GM12892 (cell line): ENCODE results near the gene ANGPTL5.

Experiments
- DNase-seq: peaks from one replicate; pipeline ENCODE4 v3.0.0; 2011; ENCODE audit not compliant: insufficient read length
- FAIRE-seq: peaks from 2 replicates; lab custom pipeline; 2011; peaks lifted over from hg19 to GRCh38; lab: Jason Lieb, UNC
- POLR2A ChIP-seq: IDR thresholded peaks from 2 replicates; pipeline ENCODE4 v1.6.1; 2011; ENCODE audit warnings: low read depth, low read length, control low read depth
- POLR2AphosphoS5 ChIP-seq: IDR thresholded peaks from 2 replicates; pipeline ENCODE4 v1.6.1; 2011; ENCODE audit warnings: low read depth, low read length, control low read depth
- TAF1 ChIP-seq: IDR thresholded peaks from 2 replicates; pipeline ENCODE4 v1.6.1; 2011; ENCODE audit warnings: low read depth, mild to moderate bottlenecking, control low read depth, low read length, borderline replicate concordance

The ANGPTL5 gene

GRCh38 chr11:101917226-101917625 is 904 bp upstream of the ANGPTL5 start:
- FAIRE-seq (no peak), DNase-seq (no peak)
- TF ChIP-seq TAF1 (no peak), POLR2A (no peak), POLR2AphosphoS5 (no peak)

- DNase-seq: no peak
- peak; percentile 66 for FAIRE-seq
- TF ChIP-seq POLR2AphosphoS5 (no peak), TAF1 (no peak), POLR2A (no peak)
These were observed 481 bp downstream of the ANGPTL5 start for GRCh38 chr11:101915791-101916291.

DNA sequence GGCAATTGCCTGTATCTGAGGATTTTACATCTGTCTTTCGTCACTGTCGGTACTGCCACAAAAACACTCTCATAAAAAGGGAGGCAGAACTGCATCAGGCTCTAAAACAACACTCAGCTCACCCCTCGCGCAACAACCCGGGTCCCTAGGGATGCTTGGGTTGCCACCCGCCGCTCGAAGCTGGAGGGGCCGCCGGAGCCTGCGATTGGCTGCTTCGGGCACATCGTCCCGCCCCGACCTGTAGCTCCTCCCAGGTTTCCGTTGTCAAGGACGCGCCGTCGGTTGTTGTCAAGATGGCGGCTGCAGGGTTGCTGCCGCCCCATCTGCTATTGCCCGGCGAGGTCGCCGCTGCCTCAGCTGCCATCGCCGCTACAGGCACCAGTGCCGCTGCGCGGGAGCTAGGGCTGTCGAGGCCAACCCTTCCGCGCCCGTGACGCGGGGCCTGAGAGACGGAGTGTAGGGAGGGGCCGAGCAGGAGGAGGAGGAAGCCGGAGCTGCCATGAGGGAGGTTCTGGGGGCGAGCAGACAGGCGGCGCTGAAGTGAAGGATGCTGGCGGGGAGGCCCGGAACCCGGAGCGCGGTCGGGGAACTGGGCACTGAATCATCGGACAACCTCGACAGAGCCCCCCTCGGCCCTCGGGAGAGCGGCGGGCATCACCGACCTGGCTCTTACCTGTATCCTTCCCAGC is 1.4 kb downstream of the ANGPTL5 start, which contains the start of gene CEP126:
Gene CEP126, plus strand, starts transcription at position 273 of the 689 bp plus-strand sequence. Its CDS starts 275 bp downstream, at position 548.
- no peak for TF ChIP-seq TAF1
- no peak for TF ChIP-seq POLR2AphosphoS5
- no peak for TF ChIP-seq POLR2A
- DNase-seq (peak; percentile 60), FAIRE-seq (peak; percentile 96)

- no peak for TF ChIP-seq POLR2A
- no peak for TF ChIP-seq POLR2AphosphoS5
- TF ChIP-seq TAF1: no peak
- DNase-seq (no peak), FAIRE-seq (no peak)
These were observed 2.0 kb downstream of the ANGPTL5 start for GRCh38 chr11:101914341-101914737.

- DNase-seq: no peak
- TF ChIP-seq POLR2A: no peak
- no peak for TF ChIP-seq TAF1
- no peak for TF ChIP-seq POLR2AphosphoS5
- peak; percentile 9 for FAIRE-seq
These were observed 2.7 kb downstream of the ANGPTL5 start for GRCh38 chr11:101913656-101914055.

DNA sequence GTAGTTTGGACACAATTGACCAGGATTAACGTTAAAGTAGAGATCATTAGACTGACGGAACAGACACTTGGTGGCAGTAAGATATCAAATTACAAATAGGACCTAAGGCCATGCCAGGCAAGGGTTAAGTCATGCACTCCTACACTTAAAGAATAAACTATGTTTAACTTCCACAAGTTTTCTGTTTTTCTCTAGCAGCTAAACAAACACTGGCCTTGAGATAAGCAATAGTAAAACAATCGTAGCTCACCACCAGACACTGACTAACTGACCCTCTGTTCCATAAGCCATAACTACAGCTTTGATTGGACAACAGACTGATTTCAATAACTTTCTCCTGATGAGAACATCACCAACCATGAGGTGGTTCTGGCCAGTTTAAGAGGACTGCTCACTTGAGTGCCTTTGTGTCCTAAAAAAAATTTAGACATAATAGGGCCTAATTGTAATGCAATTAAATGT is 3.5 kb downstream of the ANGPTL5 start:
- DNase-seq: no peak
- FAIRE-seq: no peak
- no peak for TF ChIP-seq TAF1
- no peak for TF ChIP-seq POLR2AphosphoS5

- no peak for TF ChIP-seq TAF1
- no peak for TF ChIP-seq POLR2A
- no peak for TF ChIP-seq POLR2AphosphoS5
- DNase-seq: no peak
- FAIRE-seq: no peak
These were observed 7.2 kb downstream of the ANGPTL5 start for GRCh38 chr11:101909087-101909486.

- no peak for FAIRE-seq
- no peak for TF ChIP-seq POLR2A
- TF ChIP-seq TAF1: no peak
- TF ChIP-seq POLR2AphosphoS5: no peak
These were observed 8.5 kb downstream of the ANGPTL5 start for GRCh38 chr11:101907815-101908214.

DNA sequence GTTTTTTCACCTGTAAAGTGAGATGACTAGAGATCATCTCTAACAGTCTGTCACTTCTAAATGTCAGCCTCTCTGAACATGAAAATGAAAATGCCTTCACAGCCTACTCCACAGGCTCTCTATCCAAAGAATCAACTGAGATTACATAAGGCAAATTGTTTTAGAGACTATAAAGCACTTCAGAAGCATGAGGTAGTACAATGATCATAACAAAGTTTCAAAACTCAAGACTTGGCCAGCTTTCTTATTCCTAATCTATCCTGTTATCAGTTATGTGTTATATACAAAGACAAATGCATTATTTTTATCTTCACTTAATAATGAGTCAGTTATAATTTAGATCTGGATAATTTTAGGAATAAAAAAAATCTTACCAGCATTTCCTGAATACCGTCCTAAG is 21.8 kb downstream of the ANGPTL5 start:
- FAIRE-seq (no peak), DNase-seq (no peak)
- TF ChIP-seq TAF1: no peak
- TF ChIP-seq POLR2A: no peak
- no peak for TF ChIP-seq POLR2AphosphoS5

More at GRCh38 chr11:101907815-101908214, 8.5 kb downstream of the ANGPTL5 start:
- DNase-seq: no peak

- FAIRE-seq (no peak), DNase-seq (no peak)
- no peak for TF ChIP-seq TAF1
- TF ChIP-seq POLR2AphosphoS5: no peak
- no peak for TF ChIP-seq POLR2A
These were observed 26.6 kb downstream of the ANGPTL5 start for GRCh38 chr11:101889767-101890166.

- DNase-seq (no peak), FAIRE-seq (no peak)
- TF ChIP-seq POLR2AphosphoS5: no peak
These were observed 30.7 kb downstream of the ANGPTL5 start for GRCh38 chr11:101885631-101886030.

- no peak for TF ChIP-seq POLR2A
- no peak for TF ChIP-seq TAF1
- TF ChIP-seq POLR2AphosphoS5: no peak
- DNase-seq (no peak), FAIRE-seq (no peak)
These were observed 34.7 kb downstream of the ANGPTL5 start for GRCh38 chr11:101881586-101881985.

DNA sequence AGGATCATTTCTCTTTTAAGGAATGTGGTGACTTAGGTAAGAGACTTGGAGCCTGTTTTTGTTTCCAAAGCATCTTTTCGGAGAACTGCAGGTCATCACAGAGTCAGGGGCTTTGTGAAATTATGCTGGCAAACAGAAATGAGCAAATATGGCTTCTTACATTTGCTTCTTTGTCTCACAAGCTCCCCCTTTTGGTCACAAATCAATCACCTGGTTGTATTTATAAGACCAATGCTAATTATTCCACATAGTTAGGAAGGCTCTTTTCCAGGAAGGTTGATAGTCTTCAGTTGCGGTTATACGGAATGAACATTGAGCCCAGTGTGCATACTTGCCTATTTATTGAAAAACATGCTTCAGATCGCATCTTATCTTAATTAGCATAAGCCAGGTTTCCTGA is 36.1 kb downstream of the ANGPTL5 start:
- no peak for DNase-seq
- TF ChIP-seq POLR2A: no peak
- no peak for TF ChIP-seq POLR2AphosphoS5
- no peak for TF ChIP-seq TAF1
- FAIRE-seq: peak; percentile 83
